ENCODE results near the gene CYP3A7. TPM values are rescaled to one million over a fixed set of nuclear protein-coding genes. Genes with fewer than 3 reads are reported as not detected.
"Not testable (repeated sequence)": the region's sequence is repeated elsewhere in the genome, so short reads cannot be mapped to it uniquely, and the experiment has no call there.

Gene CYP3A7
- total and polyA plus RNA-seq, 2 of the 13 experiments (the other 11 are each of a cell fraction or from before 2014, with no cell fraction given) = 5.8 to 6.4 TPM

DNA sequence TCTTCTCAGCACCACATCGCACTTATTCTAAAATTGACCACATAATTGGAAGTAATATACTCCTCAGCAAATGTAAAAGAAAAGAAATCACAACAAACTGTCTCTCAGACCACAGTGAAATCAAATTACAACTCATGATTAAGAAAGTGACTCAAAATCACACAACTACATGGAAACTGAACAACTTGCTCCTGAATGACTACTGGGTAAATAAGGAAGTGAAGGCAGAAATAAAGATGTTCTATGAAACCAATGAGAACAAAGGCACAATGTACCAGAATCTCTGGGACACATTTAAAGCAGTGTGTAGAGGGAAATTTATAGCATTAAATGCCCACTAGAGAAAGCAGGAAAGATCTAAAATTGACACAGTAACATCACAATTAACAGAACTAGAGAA lies 38.4 kb upstream of the CYP3A7 start:
- peak; percentile 79 for TF ChIP-seq ELF3 (CRISPR knock-in tag; IDR thresholded peaks at IDR 0.05)
- ATAC-seq; H4K20me1 ChIP-seq (ENCODE audit: insufficient read depth, low read length); H2AFZ ChIP-seq (ENCODE audit: low read length); intact Hi-C loops (cut with micrococcal nuclease; ENCODE audit: unreplicated experiment); H3K27ac ChIP-seq (ENCODE audit: extremely low read length, insufficient read depth, low read length); DNase-seq (ENCODE audit: low spot score); BruUV-seq (replicated peaks); H3K4me3 ChIP-seq (replicated peaks in 1 of 3; ENCODE audit: insufficient read depth in 1 of 3, low read depth in 2 of 3, low read length in 3 of 3); FAIRE-seq; H3K79me2 ChIP-seq (ENCODE audit: insufficient read depth, low read length); CTCF ChIA-PET (ENCODE audit: low intra/inter-chr PET ratio, low total read pairs); H3K9ac ChIP-seq (ENCODE audit: insufficient read depth, low read depth, low read length); H3K4me2 ChIP-seq (ENCODE audit: low read depth, low read length); H3K36me3 ChIP-seq (replicated peaks in 1 of 2; ENCODE audit: control insufficient read depth in 1 of 2, insufficient read depth in 2 of 2, low read length in 2 of 2); H3K27me3 ChIP-seq (ENCODE audit: control insufficient read depth in 1 of 2, insufficient read depth in 2 of 2, low read length in 2 of 2); in situ Hi-C loops (cut with HindIII; ENCODE audit: extremely low pct_ligation_motif_present, low pct_unique_long_range_greater_than_20kb): not testable (repeated sequence)
- 96% methylated on average over 1 of the region's 1 CpG for WGBS (ENCODE audit: low lambda C conversion rate)
- peaks cover 10% of the 10 kb centered on the region; the same call in 1 of the 2 replicates for H3K9me3 ChIP-seq (ENCODE audit: low read length)
- H3K4me1 ChIP-seq (ENCODE audit: insufficient read depth, low read length) = peaks cover 31% of the 10 kb centered on the region
- POLR2A ChIA-PET = interaction anchor here (1.2 kb wide), 2 partner anchors 13 to 80 kb away, joined by 3 to 5 read pairs; no protein-coding TSS in a partner anchor

DNA sequence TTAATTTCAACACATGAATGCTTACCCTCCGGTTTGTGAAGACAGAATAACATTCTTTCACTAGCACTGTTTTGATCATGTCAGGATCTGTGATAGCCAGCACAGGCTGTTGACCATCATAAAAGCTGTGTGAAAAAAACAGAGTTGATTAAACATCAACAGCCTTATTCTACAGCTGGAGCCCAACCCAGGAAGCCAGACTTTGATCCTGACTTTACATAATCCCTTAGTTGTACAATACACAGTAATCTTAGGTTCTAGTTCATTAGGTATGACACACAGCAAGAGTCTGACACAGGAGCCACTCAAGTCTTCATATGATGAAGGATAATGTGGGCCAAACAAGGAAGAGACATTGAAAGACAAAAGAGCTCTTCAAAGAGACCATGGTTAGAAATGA lies 37.6 kb upstream of the CYP3A7 start:
- peaks cover 10% of the 10 kb centered on the region; the same call in 1 of the 2 replicates for H3K9me3 ChIP-seq (ENCODE audit: low read length)
- H3K4me2 ChIP-seq (ENCODE audit: low read depth, low read length) = peak overlapping the region; percentile 51
- ChIA-PET CTCF (ENCODE audit: low intra/inter-chr PET ratio, low total read pairs) (no interaction called here), POLR2A (interaction anchor here (0.7 to 1.2 kb wide), 4 partner anchors 12 to 156 kb away, joined by 3 to 5 read pairs (median 3); partner anchors contain the start of genes TRIM4 and ZSCAN25)
- intact Hi-C loops (cut with micrococcal nuclease; ENCODE audit: unreplicated experiment) (no loop called here), in situ Hi-C loops (cut with HindIII; ENCODE audit: extremely low pct_ligation_motif_present, low pct_unique_long_range_greater_than_20kb) (no loop called here)
- no TSS peak for BruUV-seq (replicated peaks)
- H3K36me3 ChIP-seq (replicated peaks in 1 of 2; ENCODE audit: control insufficient read depth in 1 of 2, insufficient read depth in 2 of 2, low read length in 2 of 2) = no peaks in the 10 kb centered on the region
- FAIRE-seq (peak; percentile 42), ATAC-seq (peak; percentile 84), DNase-seq (ENCODE audit: low spot score) (peak; percentile 85)
- H3K4me3 ChIP-seq (replicated peaks in 1 of 3; ENCODE audit: insufficient read depth in 1 of 3, low read depth in 2 of 3, low read length in 3 of 3) = no peak overlapping the region
- H3K4me1 ChIP-seq (ENCODE audit: insufficient read depth, low read length) = peaks cover 31% of the 10 kb centered on the region
- H3K79me2 ChIP-seq (ENCODE audit: insufficient read depth, low read length) = no peaks in the 10 kb centered on the region
- H2AFZ ChIP-seq (ENCODE audit: low read length) = no peak overlapping the region
- H4K20me1 ChIP-seq (ENCODE audit: insufficient read depth, low read length) = no peaks in the 10 kb centered on the region
- H3K27ac ChIP-seq (ENCODE audit: extremely low read length, insufficient read depth, low read length) = peak overlapping the region; percentile 20
- no peaks in the 10 kb centered on the region for H3K27me3 ChIP-seq (ENCODE audit: control insufficient read depth in 1 of 2, insufficient read depth in 2 of 2, low read length in 2 of 2)
- H3K9ac ChIP-seq (ENCODE audit: insufficient read depth, low read depth, low read length) = no peak overlapping the region
- WGBS (ENCODE audit: low lambda C conversion rate) = 4% methylated on average over 1 of the region's 1 CpG
- TF ChIP-seq ZSCAN9 (CRISPR knock-in tag; IDR thresholded peaks at IDR 0.05; ENCODE audit: borderline replicate concordance) (0 out of 2 replicates have a peak, but pooled peaks have one; percentile 9), PPARG (CRISPR knock-in tag; conservative IDR thresholded peaks at IDR 0.05) (0 out of 2 replicates have a peak, but pooled peaks have one; percentile 47), ZNF501 (CRISPR knock-in tag; IDR thresholded peaks at IDR 0.05) (no peak), TCF12 (IDR thresholded peaks at IDR 0.05) (no peak), TCF12 (CRISPR knock-in tag; IDR thresholded peaks at IDR 0.05) (no peak), TAF15 (IDR thresholded peaks at IDR 0.05; ENCODE audit: low read depth, low read length, poor library complexity, severe bottlenecking) (no peak), ZNF484 (CRISPR knock-in tag; IDR thresholded peaks at IDR 0.05; ENCODE audit: borderline replicate concordance, low read depth) (no peak), GPN1 (CRISPR knock-in tag; IDR thresholded peaks at IDR 0.05; ENCODE audit: borderline replicate concordance) (no peak), SP5 (CRISPR knock-in tag; IDR thresholded peaks at IDR 0.05; ENCODE audit: borderline replicate concordance, low read depth) (no peak), DNMT1 (CRISPR knock-in tag; IDR thresholded peaks at IDR 0.05) (no peak), ZNF7 (CRISPR knock-in tag; IDR thresholded peaks at IDR 0.05) (no peak), CBX1 (IDR thresholded peaks at IDR 0.05; ENCODE audit: low read depth) (no peak), SIX4 (CRISPR knock-in tag; IDR thresholded peaks at IDR 0.05) (no peak), ELF1 (CRISPR knock-in tag; IDR thresholded peaks at IDR 0.05) (0 out of 2 replicates have a peak, but pooled peaks have one; percentile 29), GATAD2A (CRISPR knock-in tag; IDR thresholded peaks at IDR 0.05) (peak; percentile 76; the same call in 1 of the 2 replicates)
- TF ChIP-seq, protein P1, sequence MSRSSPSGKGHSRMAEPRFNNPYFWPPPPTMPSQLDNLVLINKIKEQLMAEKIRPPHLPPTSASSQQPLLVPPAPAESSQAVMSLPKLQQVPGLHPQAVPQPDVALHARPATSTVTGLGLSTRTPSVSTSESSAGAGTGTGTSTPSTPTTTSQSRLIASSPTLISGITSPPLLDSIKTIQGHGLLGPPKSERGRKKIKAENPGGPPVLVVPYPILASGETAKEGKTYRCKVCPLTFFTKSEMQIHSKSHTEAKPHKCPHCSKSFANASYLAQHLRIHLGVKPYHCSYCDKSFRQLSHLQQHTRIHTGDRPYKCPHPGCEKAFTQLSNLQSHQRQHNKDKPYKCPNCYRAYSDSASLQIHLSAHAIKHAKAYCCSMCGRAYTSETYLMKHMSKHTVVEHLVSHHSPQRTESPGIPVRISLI (CRISPR knock-in tag; IDR thresholded peaks at IDR 0.05; ENCODE audit: borderline replicate concordance) = peak; percentile 95
- TF ChIP-seq, protein P2, sequence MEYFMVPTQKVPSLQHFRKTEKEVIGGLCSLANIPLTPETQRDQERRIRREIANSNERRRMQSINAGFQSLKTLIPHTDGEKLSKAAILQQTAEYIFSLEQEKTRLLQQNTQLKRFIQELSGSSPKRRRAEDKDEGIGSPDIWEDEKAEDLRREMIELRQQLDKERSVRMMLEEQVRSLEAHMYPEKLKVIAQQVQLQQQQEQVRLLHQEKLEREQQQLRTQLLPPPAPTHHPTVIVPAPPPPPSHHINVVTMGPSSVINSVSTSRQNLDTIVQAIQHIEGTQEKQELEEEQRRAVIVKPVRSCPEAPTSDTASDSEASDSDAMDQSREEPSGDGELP (IDR thresholded peaks at IDR 0.05; ENCODE audit: borderline replicate concordance, low read depth) = peak; percentile 94
- TF ChIP-seq, protein P3, sequence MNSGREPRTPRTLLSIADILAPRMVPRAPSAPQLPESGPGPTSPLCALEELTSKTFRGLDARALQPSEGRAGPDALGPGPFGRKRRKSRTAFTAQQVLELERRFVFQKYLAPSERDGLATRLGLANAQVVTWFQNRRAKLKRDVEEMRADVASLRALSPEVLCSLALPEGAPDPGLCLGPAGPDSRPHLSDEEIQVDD (CRISPR knock-in tag; IDR thresholded peaks at IDR 0.05; ENCODE audit: borderline replicate concordance) = no peak
